ENCODE results near the gene TSEN15.

DNA sequence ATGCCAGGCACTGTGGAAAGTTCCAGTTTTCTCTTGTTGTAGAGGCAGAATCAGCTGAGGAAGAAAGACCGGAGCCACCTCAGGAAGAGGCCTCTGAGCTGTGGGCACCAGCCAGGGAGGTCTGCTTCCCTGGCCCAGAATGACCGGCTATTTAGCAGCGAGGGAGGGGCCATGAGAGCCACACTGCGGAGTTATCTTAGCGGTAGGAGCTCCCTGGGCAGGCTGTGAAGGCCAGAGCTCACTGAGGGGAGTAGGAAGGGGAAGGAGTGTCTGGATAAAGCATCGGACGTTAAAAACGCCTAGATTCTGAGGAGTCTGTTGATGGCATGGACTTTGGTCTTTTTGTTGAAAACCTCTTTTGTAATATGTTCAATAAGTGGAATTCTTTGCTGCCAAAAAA lies 36.5 kb downstream of the TSEN15 start:
- TF ChIP-seq, protein P1, sequence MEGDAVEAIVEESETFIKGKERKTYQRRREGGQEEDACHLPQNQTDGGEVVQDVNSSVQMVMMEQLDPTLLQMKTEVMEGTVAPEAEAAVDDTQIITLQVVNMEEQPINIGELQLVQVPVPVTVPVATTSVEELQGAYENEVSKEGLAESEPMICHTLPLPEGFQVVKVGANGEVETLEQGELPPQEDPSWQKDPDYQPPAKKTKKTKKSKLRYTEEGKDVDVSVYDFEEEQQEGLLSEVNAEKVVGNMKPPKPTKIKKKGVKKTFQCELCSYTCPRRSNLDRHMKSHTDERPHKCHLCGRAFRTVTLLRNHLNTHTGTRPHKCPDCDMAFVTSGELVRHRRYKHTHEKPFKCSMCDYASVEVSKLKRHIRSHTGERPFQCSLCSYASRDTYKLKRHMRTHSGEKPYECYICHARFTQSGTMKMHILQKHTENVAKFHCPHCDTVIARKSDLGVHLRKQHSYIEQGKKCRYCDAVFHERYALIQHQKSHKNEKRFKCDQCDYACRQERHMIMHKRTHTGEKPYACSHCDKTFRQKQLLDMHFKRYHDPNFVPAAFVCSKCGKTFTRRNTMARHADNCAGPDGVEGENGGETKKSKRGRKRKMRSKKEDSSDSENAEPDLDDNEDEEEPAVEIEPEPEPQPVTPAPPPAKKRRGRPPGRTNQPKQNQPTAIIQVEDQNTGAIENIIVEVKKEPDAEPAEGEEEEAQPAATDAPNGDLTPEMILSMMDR (IDR thresholded peaks at IDR 0.05; ENCODE audit: insufficient read depth, low read length, poor library complexity, severe bottlenecking) = no peak
- no peak for TF ChIP-seq EZH2phosphoT487 (conservative IDR thresholded peaks at IDR 0.05; ENCODE audit: low read length)

All from SU-DHL-6 (cell line).